Adrenal gland (tissue), 12 donors: ENCODE data around the gene MYH11. TPM values are rescaled to one million over a fixed set of nuclear protein-coding genes. Genes with fewer than 3 reads are reported as not detected.
A peak's percentile ranks its signal among the peaks of the same experiment; 100 is the strongest.
"Not testable (repeated sequence)": the region's sequence is repeated elsewhere in the genome, so short reads cannot be mapped to it uniquely, and the experiment has no call there.

Experiments used
- DNase-seq, 7 donors: peaks; one replicate each; pipeline ENCODE4 v3.0.0-alpha.2; 2019 to 2020
- H3K27ac ChIP-seq, 5 donors: fragments of 200-600 bp; sonication (generic) in 4 of 5; 1 replicate in 3 of 5; 2 replicates in 2 of 5; pipeline versions ENCODE4 v1.5.1 to v1.8.0; 2016 to 2020; ENCODE audit warnings: mild to moderate bottlenecking in 1 of 5
- H3K27me3 ChIP-seq: fragments of 200-600 bp; 2 replicates; pipeline ENCODE4 v1.8.0; 2021
- H3K36me3 ChIP-seq, 2 donors: fragments of 200-600 bp; replicated peaks in 1 of 2; 1 replicate in 1 of 2; 2 replicates in 1 of 2; pipeline versions ENCODE4 v1.5.1 to v1.8.0; 2018 to 2022
- H3K4me1 ChIP-seq, 2 donors: fragments of 200-600 bp; replicated peaks in 1 of 2; 1 replicate in 1 of 2; 2 replicates in 1 of 2; pipeline versions ENCODE4 v1.5.1 to v1.8.0; 2018 to 2021
- H3K4me3 ChIP-seq, 4 donors: fragments of 200-600 bp; sonication (generic) in 3 of 4; one replicate each; pipeline ENCODE4 v1.5.1; 2016 to 2018
- H3K9me3 ChIP-seq, 3 donors: fragments of 200-600 bp; sonication (generic) in 1 of 3; replicated peaks in 1 of 3; 1 replicate in 2 of 3; 2 replicates in 1 of 3; pipeline versions ENCODE4 v1.5.1 to v1.8.0; 2016 to 2021
- CTCF ChIP-seq, 6 experiments: fragments of 450-650 bp in 4 of 6; fragments of 200-600 bp in 2 of 6; sonication (generic) in 1 of 6; IDR thresholded peaks; 1 replicate in 5 of 6; 2 replicates in 1 of 6; pipeline versions ENCODE4 v1.5.1 to v1.8.0; 2016 to 2021; ENCODE audit warnings: antibody characterized with exemption in 6 of 6, mild to moderate bottlenecking in 2 of 6, moderate library complexity in 1 of 6
- POLR2A ChIP-seq, 2 donors: fragments of 450-650 bp; IDR thresholded peaks; one replicate each; pipeline ENCODE4 v1.6.1; 2017; ENCODE audit warnings: antibody characterized with exemption in 2 of 2, mild to moderate bottlenecking in 2 of 2, moderate library complexity in 1 of 2
- WGBS, 4 donors: extraction: QIAGEN DNeasy Blood & Tissue Kit in 2 of 4; methylation state at CpG; one replicate each; pipeline versions ENCODE4 v1.1.5 to v1.1.7; 2013 to 2017; 5-methylcytosine and 5-hydroxymethylcytosine counted together
- intact Hi-C, 2 donors: fragments of 100-400 bp; cut with DNase I; formaldehyde crosslinking; loops; one replicate each; pipeline versions ENCODE4 v1.14.1 to v1.15.0; 2022 to 2023
- polyA plus RNA-seq, 3 donors: library from polyadenylated mRNA; stranded (reverse); fragments of 200-250 nt in 2 of 3; fragments of 350-450 nt in 1 of 3; fragmentation: Illumina TruSeq in 1 of 3; extraction: RNeasy Lipid Tissue Mini Kit (QIAGEN cat#74804) in 1 of 3; gene quantifications; one replicate each; pipeline ENCODE4 v1.2.3, GENCODE V29; 2013 to 2014
- total RNA-seq, 9 donors: library from RNA; depleted of rRNA in 4 of 9; stranded (reverse); fragments of >200 nt in 4 of 9; fragments of 120-200 nt in 1 of 9; fragmentation: NEBNext Ultra II Directional in 1 of 9; extraction: Animal tissue kit (Norgen Biotek cat#: 25700) in 1 of 9; gene quantifications; one replicate each; pipeline versions ENCODE4 v1.1.0 to v1.2.4, GENCODE V29; 2013 to 2023
- donor health status: healthy with polysubstance abuse.
- donor health status: Bipolar disorder and iron deficiency.
- donor health status: DM: yes; HTN: yes; CAD: no.
- donor health status: DM: no; HTN: no; CAD: no.
- donor health status: DM: no; HTN: no; CAD: no.
- donor health status: DM: yes; HTN: yes; CAD: no.

MYH11 gene
- total and polyA plus RNA-seq, 12 donors = 2.4 to 45.1 (median 16.5) TPM

- H3K36me3 ChIP-seq = no peaks in the 10 kb centered on the region
- TF ChIP-seq POLR2A (IDR thresholded peaks at IDR 0.05) = no peak
- TF ChIP-seq CTCF (IDR thresholded peaks at IDR 0.05) = no peak
- WGBS, 4 donors = 35 to 47% (median 39%) methylated on average over 5 of the region's 5 CpGs
- H3K27me3 ChIP-seq = peaks cover 20% of the 10 kb centered on the region
- peaks cover 9 to 16% of the 10 kb centered on the region in 2 donors for H3K4me1 ChIP-seq
- no peak for DNase-seq
- intact Hi-C loops = no loop called here
- H3K9me3 ChIP-seq = no peaks in the 10 kb centered on the region
- H3K4me3 ChIP-seq = no peak overlapping the region
- H3K27ac ChIP-seq = no peak overlapping the region
These were observed 1.2 kb downstream of the MYH11 start for GRCh38 chr16:15855704-15856003.

- no peaks in the 10 kb centered on the region for H3K9me3 ChIP-seq
- intact Hi-C loops = no loop called here
- H3K4me3 ChIP-seq = no peak overlapping the region
- peak overlapping the region in 1 of 5 donors; percentile 20 for H3K27ac ChIP-seq
- WGBS, 4 donors = 55 to 65% (median 63%) methylated on average over 15 of the region's 15 CpGs
- no peaks in the 10 kb centered on the region for H3K36me3 ChIP-seq
- H3K4me1 ChIP-seq = peaks cover 9 to 16% of the 10 kb centered on the region in 2 donors
- TF ChIP-seq CTCF (IDR thresholded peaks at IDR 0.05) (no peak), POLR2A (IDR thresholded peaks at IDR 0.05) (no peak)
- no peak for DNase-seq
- peaks cover 20% of the 10 kb centered on the region for H3K27me3 ChIP-seq
These were observed 1.7 kb downstream of the MYH11 start for GRCh38 chr16:15854906-15855703.

DNA sequence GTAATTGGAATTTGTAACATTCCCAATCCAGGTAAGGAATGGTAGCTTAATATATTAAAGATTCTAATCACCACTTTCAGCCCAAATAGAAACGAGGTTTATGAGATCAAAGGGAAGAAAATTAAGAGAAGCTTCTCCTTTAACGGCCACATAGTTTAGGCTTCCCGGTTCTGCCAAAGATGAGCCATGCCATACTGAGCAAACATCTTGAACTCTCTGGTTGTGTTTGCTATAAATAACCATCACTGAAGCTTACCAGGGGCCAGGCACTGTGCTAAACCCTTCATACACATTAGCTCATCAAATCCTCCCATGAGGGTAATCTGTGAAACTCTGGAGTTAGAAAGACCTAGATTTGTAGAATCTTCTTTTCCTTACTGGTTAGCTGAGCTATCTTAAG, 2.8 kb downstream of the MYH11 start:
- no peak overlapping the region for H3K4me3 ChIP-seq
- no peak overlapping the region for H3K27ac ChIP-seq
- WGBS, 4 donors = 57 to 63% (median 61%) methylated on average over 3 of the region's 3 CpGs
- H3K27me3 ChIP-seq = peaks cover 20% of the 10 kb centered on the region
- no peaks in the 10 kb centered on the region for H3K9me3 ChIP-seq
- intact Hi-C loops = no loop called here
- H3K36me3 ChIP-seq = no peaks in the 10 kb centered on the region
- no peak for DNase-seq
- peaks cover 9 to 16% of the 10 kb centered on the region in 2 donors for H3K4me1 ChIP-seq
- TF ChIP-seq CTCF (IDR thresholded peaks at IDR 0.05) (no peak), POLR2A (IDR thresholded peaks at IDR 0.05) (no peak)

DNA sequence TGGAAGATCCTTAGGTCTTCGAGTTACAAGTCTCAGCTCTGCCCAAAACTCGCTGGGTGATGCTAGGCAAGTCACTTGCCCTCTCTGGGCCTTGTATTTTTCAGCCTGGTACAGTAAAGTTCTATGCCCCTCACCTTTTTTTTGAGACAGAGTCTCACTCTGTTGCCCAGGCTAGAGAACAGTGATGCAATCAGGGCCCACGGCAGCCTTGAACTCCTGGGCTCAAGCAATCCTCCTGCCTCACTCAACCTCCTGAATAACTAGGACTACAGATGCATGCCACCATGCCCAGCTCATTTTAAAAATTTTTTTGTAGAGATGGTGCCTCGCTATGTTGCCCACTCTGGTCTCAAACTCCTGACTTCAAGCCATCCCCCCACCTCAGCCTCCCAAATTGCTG, 3.8 kb downstream of the MYH11 start:
- Histone ChIP-seq H3K27me3 (peaks cover 16% of the 10 kb centered on the region), H3K9me3 (no peaks in the 10 kb centered on the region), H3K27ac (no peak overlapping the region), H3K36me3 (no peaks in the 10 kb centered on the region), H3K4me3 (no peak overlapping the region), H3K4me1 (peaks cover 9 to 12% of the 10 kb centered on the region in 2 donors)
- intact Hi-C loops = no loop called here
- 83 to 91% (median 87%) methylated on average over 3 to 4 of the region's 4 CpGs for WGBS, 4 donors
- no peak for TF ChIP-seq POLR2A (IDR thresholded peaks at IDR 0.05)
- TF ChIP-seq CTCF (IDR thresholded peaks at IDR 0.05) = no peak
- no peak for DNase-seq

GRCh38 chr16:15850555-15850954, 6.3 kb downstream of the MYH11 start:
- H3K27ac ChIP-seq, H3K27me3 ChIP-seq, DNase-seq, intact Hi-C loops, H3K4me1 ChIP-seq, H3K36me3 ChIP-seq, H3K9me3 ChIP-seq, H3K4me3 ChIP-seq: not testable (repeated sequence)
- 85 to 92% (median 88%) methylated on average over 6 of the region's 6 CpGs for WGBS, 4 donors
